ENCODE data around the gene TTBK2. TPM values are rescaled to one million over a fixed set of nuclear protein-coding genes. Genes with fewer than 3 reads are reported as not detected.

The TTBK2 gene
- total RNA-seq, 2 experiments from 2014 or later: 14.2 to 20.8 TPM

- intact Hi-C loops (cut with micrococcal nuclease; ENCODE audit: unreplicated experiment): no loop called here
- H3K4me2 ChIP-seq (ENCODE audit: low read length): no peak overlapping the region
- H3K79me2 ChIP-seq (ENCODE audit: insufficient read depth, low read depth, low read length): no peaks in the 10 kb centered on the region
- peaks cover 6% of the 10 kb centered on the region; the same call in 1 of the 2 replicates for H3K9me3 ChIP-seq (ENCODE audit: low read length)
- no peaks in the 10 kb centered on the region for H3K9me2 ChIP-seq (ENCODE audit: insufficient read depth, low read length)
- no peak overlapping the region for H2AFZ ChIP-seq (ENCODE audit: low read length)
- H3K4me1 ChIP-seq (ENCODE audit: insufficient read depth, low read length, poor library complexity, severe bottlenecking): peaks cover 5% of the 10 kb centered on the region
- ChIA-PET CTCF (ENCODE audit: unreplicated experiment) (no interaction called here), POLR2A (no interaction called here)
- no peak for DNase-seq (ENCODE audit: low spot score)
- no TSS peak for BruUV-seq (replicated peaks)
- no peak overlapping the region for H3K27ac ChIP-seq (ENCODE audit: low read depth, low read length, poor library complexity, severe bottlenecking)
- H3K36me3 ChIP-seq (ENCODE audit: insufficient read depth, low read length): peaks cover 44% of the 10 kb centered on the region
- TF ChIP-seq EZH2phosphoT487 (IDR thresholded peaks at IDR 0.05; ENCODE audit: borderline replicate concordance, low read depth, low read length) (no peak), CTCF (conservative IDR thresholded peaks at IDR 0.05; ENCODE audit: low read length) (no peak)
- no peaks in the 10 kb centered on the region for H4K20me1 ChIP-seq (ENCODE audit: insufficient read depth, low read length)
- no peak overlapping the region for H3K4me3 ChIP-seq (ENCODE audit: low read depth, low read length, poor library complexity, severe bottlenecking)
These were observed 170.3 kb downstream of the TTBK2 start for GRCh38 chr15:42750306-42750705.

GRCh38 chr15:42749266-42749665, 171.3 kb downstream of the TTBK2 start:
- TF ChIP-seq CTCF (conservative IDR thresholded peaks at IDR 0.05; ENCODE audit: low read length): no peak
- TF ChIP-seq EZH2phosphoT487 (IDR thresholded peaks at IDR 0.05; ENCODE audit: borderline replicate concordance, low read depth, low read length): no peak
- Histone ChIP-seq H2AFZ (ENCODE audit: low read length) (no peak overlapping the region), H3K79me2 (ENCODE audit: insufficient read depth, low read depth, low read length) (no peaks in the 10 kb centered on the region), H4K20me1 (ENCODE audit: insufficient read depth, low read length) (no peaks in the 10 kb centered on the region), H3K4me1 (ENCODE audit: insufficient read depth, low read length, poor library complexity, severe bottlenecking) (peaks cover 5% of the 10 kb centered on the region), H3K36me3 (ENCODE audit: insufficient read depth, low read length) (peaks cover 44% of the 10 kb centered on the region), H3K4me2 (ENCODE audit: low read length) (no peak overlapping the region), H3K27ac (ENCODE audit: low read depth, low read length, poor library complexity, severe bottlenecking) (no peak overlapping the region), H3K9me3 (ENCODE audit: low read length) (peaks cover 6% of the 10 kb centered on the region; the same call in 1 of the 2 replicates), H3K4me3 (ENCODE audit: low read depth, low read length, poor library complexity, severe bottlenecking) (no peak overlapping the region), H3K9me2 (ENCODE audit: insufficient read depth, low read length) (no peaks in the 10 kb centered on the region)
- CTCF ChIA-PET (ENCODE audit: unreplicated experiment): no interaction called here
- peak; percentile 23 for DNase-seq (ENCODE audit: low spot score)
- no TSS peak for BruUV-seq (replicated peaks)
- POLR2A ChIA-PET: no interaction called here
- intact Hi-C loops (cut with micrococcal nuclease; ENCODE audit: unreplicated experiment): no loop called here

GRCh38 chr15:42744195-42744594, 176.4 kb downstream of the TTBK2 start:
- Histone ChIP-seq H3K79me2 (ENCODE audit: insufficient read depth, low read depth, low read length) (no peaks in the 10 kb centered on the region), H3K36me3 (ENCODE audit: insufficient read depth, low read length) (0 out of 2 replicates have a peak, but pooled peaks cover 1% of the 10 kb centered on the region), H3K4me3 (ENCODE audit: low read depth, low read length, poor library complexity, severe bottlenecking) (no peak overlapping the region), H3K4me1 (ENCODE audit: insufficient read depth, low read length, poor library complexity, severe bottlenecking) (peaks cover 1% of the 10 kb centered on the region), H3K9me3 (ENCODE audit: low read length) (no peaks in the 10 kb centered on the region), H3K9me2 (ENCODE audit: insufficient read depth, low read length) (no peaks in the 10 kb centered on the region), H2AFZ (ENCODE audit: low read length) (no peak overlapping the region), H3K27ac (ENCODE audit: low read depth, low read length, poor library complexity, severe bottlenecking) (no peak overlapping the region), H3K4me2 (ENCODE audit: low read length) (no peak overlapping the region), H4K20me1 (ENCODE audit: insufficient read depth, low read length) (no peaks in the 10 kb centered on the region)
- intact Hi-C loops (cut with micrococcal nuclease; ENCODE audit: unreplicated experiment): no loop called here
- no peak for DNase-seq (ENCODE audit: low spot score)
- ChIA-PET CTCF (ENCODE audit: unreplicated experiment) (no interaction called here), POLR2A (no interaction called here)
- no peak for TF ChIP-seq EZH2phosphoT487 (IDR thresholded peaks at IDR 0.05; ENCODE audit: borderline replicate concordance, low read depth, low read length)
- TF ChIP-seq CTCF (conservative IDR thresholded peaks at IDR 0.05; ENCODE audit: low read length): no peak
- no TSS peak for BruUV-seq (replicated peaks)

Measured in OCI-LY7 (cell line).